Activated naive CD8-positive, alpha-beta T cell (primary cell): ENCODE data around the gene CD82.
A peak's percentile ranks its signal among the peaks of the same experiment; 100 is the strongest.
"Not testable (repeated sequence)": the region's sequence is repeated elsewhere in the genome, so short reads cannot be mapped to it uniquely, and the experiment has no call there.

ENCODE experiments used
- H3K27ac Mint-ChIP-seq: one replicate; pipeline ENCODE4 v1.8.0; 2021; ENCODE audit warnings: mixed read lengths
- H3K27me3 Mint-ChIP-seq: one replicate; pipeline ENCODE4 v1.8.0; 2021; ENCODE audit warnings: mixed read lengths
- H3K36me3 Mint-ChIP-seq: one replicate; pipeline ENCODE4 v1.8.0; 2021; ENCODE audit warnings: mixed read lengths
- H3K4me1 Mint-ChIP-seq: one replicate; pipeline ENCODE4 v1.8.0; 2021; ENCODE audit warnings: low read depth, mixed read lengths
- H3K4me3 Mint-ChIP-seq: one replicate; pipeline ENCODE4 v1.8.0; 2021; ENCODE audit warnings: mild to moderate bottlenecking, mixed read lengths
- H3K9me3 Mint-ChIP-seq: one replicate; pipeline ENCODE4 v1.8.0; 2021; ENCODE audit warnings: low read depth, mixed read lengths

The CD82 gene

DNA sequence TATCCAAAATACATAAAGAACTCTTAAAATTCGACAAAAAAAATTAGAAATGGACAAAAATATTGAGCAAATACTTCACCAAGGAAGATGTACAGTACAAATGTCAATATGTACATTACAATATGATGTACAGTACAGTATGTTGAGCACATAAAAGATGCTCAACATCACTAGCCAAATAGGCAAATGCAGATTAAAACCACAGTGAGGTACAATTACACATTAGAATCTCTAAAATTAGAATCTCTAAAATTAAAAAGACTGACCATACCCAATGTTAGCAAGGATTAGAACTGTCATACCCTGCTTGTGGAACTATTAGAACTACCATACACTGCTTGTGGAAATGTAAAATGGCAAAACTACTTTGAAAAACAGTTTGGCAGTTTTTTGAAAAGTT, 82.6 kb downstream of the CD82 start:
- H3K4me1 Mint-ChIP-seq: no peaks in the 10 kb centered on the region
- no peak overlapping the region for H3K4me3 Mint-ChIP-seq
- H3K27ac Mint-ChIP-seq: no peak overlapping the region
- peaks cover 14% of the 10 kb centered on the region for H3K27me3 Mint-ChIP-seq
- peaks cover 14% of the 10 kb centered on the region for H3K36me3 Mint-ChIP-seq
- peaks cover 10% of the 10 kb centered on the region for H3K9me3 Mint-ChIP-seq

DNA sequence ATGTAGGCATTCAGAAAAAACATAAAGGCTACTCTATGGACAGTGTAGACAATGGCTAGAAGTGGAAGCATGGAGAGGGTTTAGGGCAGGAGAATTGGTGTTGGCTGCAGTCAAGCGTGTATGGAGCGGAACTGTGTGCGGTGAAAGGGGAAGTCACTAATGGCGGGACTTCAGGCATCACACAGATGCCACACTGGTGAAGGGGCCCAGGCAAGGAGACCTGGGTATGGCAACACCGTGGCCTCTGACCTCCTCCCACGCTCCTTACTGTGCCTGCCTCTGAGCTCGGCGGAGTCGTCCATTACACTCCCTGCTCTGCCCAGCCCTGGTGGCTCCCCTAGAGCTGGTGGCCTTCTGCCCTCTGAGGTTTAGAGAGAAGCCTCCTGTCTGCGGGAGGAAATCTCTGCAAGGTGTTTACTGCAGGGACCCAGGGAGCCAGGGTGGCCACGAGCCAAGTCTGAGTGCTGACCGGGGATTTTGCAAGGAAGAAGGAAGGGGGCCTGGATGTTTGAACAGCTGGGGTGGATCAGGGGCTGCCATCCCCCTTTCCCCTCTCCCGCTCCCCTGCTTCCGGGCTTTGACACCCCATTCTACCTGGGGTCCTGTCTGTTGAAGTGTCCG, 86.2 kb downstream of the CD82 start:
- Mint-ChIP-seq H3K27me3 (peaks cover 12% of the 10 kb centered on the region), H3K27ac (peak overlapping the region; percentile 9), H3K4me3 (no peak overlapping the region), H3K36me3 (peaks cover 8% of the 10 kb centered on the region), H3K9me3 (peaks cover 4% of the 10 kb centered on the region), H3K4me1 (no peaks in the 10 kb centered on the region)

DNA sequence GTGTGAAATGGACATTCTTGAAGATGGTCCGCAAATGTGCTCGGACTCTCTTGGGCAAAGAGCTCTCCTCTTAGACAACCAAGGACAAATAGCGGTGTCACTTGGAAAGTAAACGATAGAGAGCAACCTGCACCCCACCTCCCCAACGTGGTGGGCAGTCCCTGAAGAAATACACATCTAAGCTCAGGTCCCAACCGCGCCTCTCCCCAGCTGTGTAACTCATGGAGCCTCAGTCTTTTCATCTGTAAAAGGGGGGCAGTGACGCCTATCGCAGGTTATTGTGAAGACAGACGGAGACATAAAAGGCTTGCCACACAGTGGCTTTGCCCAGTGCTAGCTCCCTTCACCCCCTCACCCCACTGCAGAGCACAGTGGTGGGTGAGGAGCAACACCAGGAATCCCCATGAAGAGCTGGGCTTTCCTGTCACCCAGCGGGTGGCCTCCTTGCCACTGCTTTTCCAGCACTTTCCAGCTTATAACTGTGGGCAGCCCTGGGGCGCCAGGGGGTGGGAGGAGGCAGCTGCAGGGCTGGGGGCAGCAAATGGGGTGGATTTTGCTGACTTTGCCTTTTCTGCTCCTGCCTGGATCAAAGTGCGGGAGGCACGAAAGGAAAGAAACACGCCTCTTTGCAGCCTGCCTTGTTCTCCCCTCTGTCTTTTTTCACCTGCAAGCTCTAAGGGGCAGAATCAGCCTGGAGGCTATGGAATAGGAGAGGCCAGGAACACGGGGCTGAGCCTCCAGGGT, 87.6 kb downstream of the CD82 start:
- Mint-ChIP-seq H3K9me3 (no peaks in the 10 kb centered on the region), H3K36me3 (peaks cover 2% of the 10 kb centered on the region), H3K4me3 (no peak overlapping the region)

DNA sequence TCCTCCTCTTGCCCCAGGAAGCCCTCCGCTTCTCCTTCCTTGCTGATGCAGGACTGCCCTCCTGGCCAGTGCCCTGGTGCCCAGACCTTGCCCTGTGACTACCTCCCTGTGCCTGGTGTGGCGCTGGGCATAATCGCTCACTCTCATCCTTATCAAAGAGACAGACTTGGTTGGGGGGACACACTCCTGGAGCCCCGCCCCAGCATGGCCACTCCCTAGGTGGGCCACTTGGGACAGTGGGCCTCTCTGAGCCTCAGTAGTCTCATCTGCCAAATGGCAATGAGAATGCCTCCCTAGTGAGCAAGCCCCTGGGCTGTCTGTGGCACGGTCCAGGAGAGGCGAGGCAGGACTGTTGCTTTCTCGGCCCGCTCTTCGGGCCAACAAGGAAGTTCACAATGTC, 88.6 kb downstream of the CD82 start:
- Mint-ChIP-seq H3K36me3 (peaks cover 2% of the 10 kb centered on the region), H3K4me3 (no peak overlapping the region), H3K4me1 (peaks cover 7% of the 10 kb centered on the region), H3K9me3 (no peaks in the 10 kb centered on the region), H3K27ac (no peak overlapping the region), H3K27me3 (peaks cover 6% of the 10 kb centered on the region)

More for the DNA sequence above, 87.6 kb downstream of the CD82 start:
- no peak overlapping the region for H3K27ac Mint-ChIP-seq
- peaks cover 7% of the 10 kb centered on the region for H3K27me3 Mint-ChIP-seq
- H3K4me1 Mint-ChIP-seq: no peaks in the 10 kb centered on the region

DNA sequence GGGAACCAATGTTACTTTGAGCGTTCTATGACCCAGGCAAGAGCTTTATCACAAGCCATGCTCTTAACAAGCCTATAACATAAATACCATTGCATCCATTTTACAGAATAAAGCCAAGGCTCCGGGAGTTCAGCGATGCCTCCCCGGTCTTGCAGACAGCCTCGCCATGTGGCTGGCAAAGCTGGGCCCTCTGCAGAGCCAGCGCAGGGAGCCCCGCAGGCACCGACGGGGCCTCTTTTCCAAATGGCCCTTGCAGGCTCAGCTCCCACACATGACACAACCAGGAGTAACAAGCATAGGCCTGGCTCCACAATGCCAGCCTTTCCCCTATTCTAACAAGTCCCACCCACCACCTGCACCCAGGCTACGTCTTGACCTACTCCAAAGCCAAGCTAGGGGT, 89.1 kb downstream of the CD82 start:
- peaks cover 2% of the 10 kb centered on the region for H3K36me3 Mint-ChIP-seq
- H3K27me3 Mint-ChIP-seq: peaks cover 4% of the 10 kb centered on the region
- no peak overlapping the region for H3K27ac Mint-ChIP-seq
- no peaks in the 10 kb centered on the region for H3K9me3 Mint-ChIP-seq
- peaks cover 12% of the 10 kb centered on the region for H3K4me1 Mint-ChIP-seq
- no peak overlapping the region for H3K4me3 Mint-ChIP-seq

DNA sequence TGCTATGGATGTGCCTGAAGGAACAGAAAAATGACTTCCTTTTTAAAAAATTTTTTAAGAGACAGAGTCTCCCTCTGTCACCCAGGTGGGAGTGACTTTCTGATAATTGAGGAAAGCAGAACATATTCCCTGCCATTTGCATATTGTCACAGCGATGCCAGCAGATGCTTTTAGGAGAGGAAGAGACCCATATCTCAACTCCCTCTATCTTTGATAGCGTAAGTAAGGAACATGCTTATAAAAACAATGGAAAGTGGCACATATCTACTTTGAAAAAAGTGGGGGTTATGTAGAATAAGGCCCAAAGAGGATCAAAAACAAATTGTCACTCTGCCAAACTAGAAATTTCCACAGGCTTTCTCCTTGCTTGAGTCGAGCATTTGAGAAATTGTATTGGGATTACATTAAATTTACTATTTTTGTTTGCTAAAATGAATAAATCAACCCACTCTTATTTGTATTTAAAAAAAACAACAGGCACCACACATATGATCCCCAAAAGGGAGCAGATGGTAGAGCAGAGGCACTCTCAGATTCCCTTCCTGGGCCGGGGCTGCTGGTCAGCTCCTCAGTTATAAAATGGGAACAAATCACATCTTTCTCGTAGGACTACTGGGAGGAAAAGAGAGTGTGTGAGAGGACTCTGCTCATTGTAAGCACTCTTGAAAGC, 92.5 kb downstream of the CD82 start:
- Mint-ChIP-seq H3K9me3 (peaks cover 7% of the 10 kb centered on the region), H3K4me1 (peaks cover 21% of the 10 kb centered on the region), H3K27me3 (peaks cover 2% of the 10 kb centered on the region), H3K4me3 (no peak overlapping the region), H3K27ac (no peak overlapping the region), H3K36me3 (peaks cover 7% of the 10 kb centered on the region)

DNA sequence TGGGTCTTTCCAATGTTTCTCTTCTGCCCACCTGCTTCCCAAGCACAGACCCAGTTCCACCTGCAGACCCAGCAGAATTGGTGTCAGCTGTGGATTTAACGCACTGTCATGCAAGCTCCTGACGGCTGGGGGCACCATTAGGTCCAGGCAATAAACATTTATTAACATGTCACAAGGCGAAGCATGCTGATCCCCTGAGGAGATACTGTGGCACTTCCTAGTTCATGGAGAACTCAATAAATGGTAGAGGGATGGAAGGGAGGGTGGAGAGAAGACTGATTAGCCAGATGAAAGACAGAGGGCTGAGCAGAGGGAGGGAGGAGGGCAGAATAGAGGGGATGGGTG, 93.0 kb downstream of the CD82 start:
- Mint-ChIP-seq H3K27ac (no peak overlapping the region), H3K9me3 (peaks cover 7% of the 10 kb centered on the region), H3K36me3 (peaks cover 7% of the 10 kb centered on the region), H3K27me3 (peaks cover 2% of the 10 kb centered on the region), H3K4me1 (peaks cover 21% of the 10 kb centered on the region), H3K4me3 (no peak overlapping the region)

DNA sequence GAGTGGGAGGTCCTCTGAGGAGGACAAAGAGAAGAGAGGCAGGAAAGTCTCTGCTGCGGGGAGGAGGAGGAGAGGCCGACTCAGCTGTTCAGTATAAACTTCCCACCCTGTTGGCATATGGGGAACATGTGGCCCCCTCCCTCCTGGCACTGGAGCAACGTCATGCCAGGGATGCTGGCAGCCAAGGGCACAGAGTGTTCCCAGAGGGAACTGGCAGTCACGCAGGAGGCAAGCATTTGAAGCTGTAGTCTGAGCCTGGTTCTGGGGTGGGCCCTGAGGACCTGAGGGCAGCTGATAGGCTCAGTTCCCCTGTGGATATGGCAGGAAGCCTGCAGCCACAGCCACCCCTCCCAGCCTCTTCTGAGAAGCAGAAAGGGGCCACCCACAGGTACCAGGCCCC, 94.2 kb downstream of the CD82 start:
- no peak overlapping the region for H3K4me3 Mint-ChIP-seq
- peaks cover 2% of the 10 kb centered on the region for H3K27me3 Mint-ChIP-seq
- peaks cover 7% of the 10 kb centered on the region for H3K36me3 Mint-ChIP-seq
- peaks cover 21% of the 10 kb centered on the region for H3K4me1 Mint-ChIP-seq
- H3K27ac Mint-ChIP-seq: no peak overlapping the region
- peaks cover 7% of the 10 kb centered on the region for H3K9me3 Mint-ChIP-seq

DNA sequence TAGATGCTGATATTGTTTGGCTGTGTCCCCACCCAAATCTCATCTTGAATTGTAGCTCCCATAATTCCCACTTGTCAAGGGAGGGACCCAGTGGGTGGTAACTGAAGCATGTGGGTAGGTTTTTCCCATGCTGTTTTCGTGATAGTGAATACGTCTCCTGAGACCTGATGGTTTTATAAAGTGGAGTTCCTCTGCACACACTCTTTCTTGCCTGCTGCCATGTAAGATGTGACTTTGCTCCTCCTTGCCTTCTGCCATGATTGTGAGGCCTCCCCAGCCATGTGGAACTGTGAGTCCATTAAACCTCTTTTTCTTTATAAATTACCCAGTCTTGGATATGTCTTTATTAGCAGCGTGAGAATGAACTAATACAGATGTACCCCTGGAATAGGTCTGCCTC, 95.1 kb downstream of the CD82 start:
- not testable (repeated sequence) for H3K27ac Mint-ChIP-seq, H3K4me3 Mint-ChIP-seq, H3K9me3 Mint-ChIP-seq

DNA sequence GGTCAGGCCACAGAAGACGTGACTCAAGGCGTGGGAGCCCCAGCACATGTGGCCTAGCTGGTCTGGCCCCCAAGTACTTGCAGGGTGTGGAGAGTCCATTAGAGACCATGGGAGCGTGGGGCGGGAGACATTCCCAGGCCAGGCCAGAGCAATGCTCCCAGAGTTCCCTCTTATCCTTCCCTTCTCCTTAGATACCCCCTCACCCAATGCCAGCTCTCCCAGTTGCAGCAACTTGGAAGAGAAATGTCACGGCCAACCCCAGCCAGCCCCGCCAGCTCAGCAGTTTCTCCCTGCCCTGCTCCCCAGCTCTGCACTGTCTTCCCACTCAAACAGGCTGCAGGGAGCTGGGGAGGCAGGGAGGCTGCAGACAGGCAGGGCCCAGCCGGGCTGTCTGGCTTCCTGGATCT, 95.9 kb downstream of the CD82 start:
- Mint-ChIP-seq H3K4me1 (peaks cover 21% of the 10 kb centered on the region), H3K27me3 (no peaks in the 10 kb centered on the region), H3K9me3 (peaks cover 7% of the 10 kb centered on the region), H3K4me3 (no peak overlapping the region), H3K36me3 (peaks cover 7% of the 10 kb centered on the region), H3K27ac (no peak overlapping the region)

More for the DNA sequence above, 95.1 kb downstream of the CD82 start:
- H3K27me3 Mint-ChIP-seq, H3K36me3 Mint-ChIP-seq: not testable (repeated sequence)
- H3K4me1 Mint-ChIP-seq: peaks cover 21% of the 10 kb centered on the region
